Head of caudate nucleus (tissue), 42 donors: ENCODE results near the gene DNAAF8.

Source experiments
- DNase-seq, 42 donors: peaks; one replicate each; pipeline versions ENCODE4 v3.0.0 to v3.0.0-alpha.2; 2020 to 2021; ENCODE audit warnings: mixed read lengths in 7 of 42
- intact Hi-C: fragments of 100-400 bp; cut with DNase I; formaldehyde crosslinking; loops from one replicate; pipeline ENCODE4 v1.15.0; 2022

Gene DNAAF8

DNA sequence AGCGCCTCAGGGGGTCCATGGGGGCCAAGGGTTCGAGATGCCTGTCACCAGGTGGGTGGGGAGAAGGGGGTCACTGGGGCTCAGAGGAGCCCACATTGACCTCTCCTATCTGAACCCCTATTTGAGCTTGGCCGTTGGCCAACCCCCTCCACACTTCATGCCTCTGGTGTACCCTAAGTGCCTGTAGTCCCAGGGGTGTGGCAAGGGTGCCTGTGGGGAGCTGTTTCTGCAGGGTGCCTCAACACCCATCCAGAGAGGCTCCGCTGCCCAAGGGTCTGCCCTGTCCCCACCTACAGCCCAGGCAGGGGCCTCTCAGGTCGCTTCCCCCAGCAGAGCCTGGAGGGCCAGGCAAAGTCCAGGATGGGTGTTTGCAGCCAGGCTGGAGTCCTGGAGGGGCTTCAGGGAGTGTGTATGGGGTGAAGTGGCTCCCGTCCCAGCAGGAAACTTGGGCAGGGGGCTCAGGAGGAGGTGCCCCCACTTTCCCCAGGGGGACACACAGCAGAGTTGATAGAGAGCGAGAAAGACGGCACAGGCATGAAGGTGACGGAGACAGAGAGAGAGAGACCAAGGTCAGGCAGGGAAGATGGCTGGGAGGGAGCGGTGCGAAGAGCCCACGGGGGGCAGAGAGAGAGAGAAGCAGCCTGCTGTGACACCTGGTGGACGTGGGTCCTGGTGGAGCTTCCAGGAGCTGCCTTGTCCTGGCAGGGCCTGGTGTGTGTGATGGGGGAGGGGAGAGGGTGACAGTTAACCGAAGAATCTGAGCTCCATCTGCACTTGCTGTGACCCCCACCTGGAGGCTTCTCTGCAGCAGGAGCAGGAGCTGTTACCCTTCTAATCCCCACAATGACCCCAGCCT lies 53.5 kb downstream of the DNAAF8 start, which contains the start of gene SEPTIN12:
SEPTIN12 (minus strand) TSS at position 719 of the 856 bp plus-strand sequence; CDS start at position 19, 700 bp downstream.
- DNase-seq, result no peak
- intact Hi-C loops, result no loop called here

DNA sequence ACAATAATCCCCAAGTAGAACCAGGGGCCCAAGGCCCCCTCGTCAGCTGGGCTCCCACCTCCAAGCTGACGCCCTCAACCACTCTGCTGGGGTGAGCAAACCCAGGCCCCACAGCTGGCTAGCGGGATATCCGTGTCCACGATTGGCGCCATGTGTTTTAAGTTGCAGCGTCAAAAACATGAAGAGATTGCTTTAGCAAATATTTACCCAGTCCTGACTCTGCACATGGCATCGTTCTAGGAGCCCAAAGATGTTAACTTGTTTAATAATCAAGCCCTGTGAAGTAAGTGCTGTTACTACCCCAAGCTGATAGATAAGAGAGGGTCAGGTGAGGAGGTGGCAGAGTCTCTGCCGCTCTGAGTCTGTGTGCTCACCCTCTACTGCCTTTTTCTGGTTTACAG lies 54.2 kb downstream of the DNAAF8 start:
- intact Hi-C loops, result no loop called here
- no peak for DNase-seq

DNA sequence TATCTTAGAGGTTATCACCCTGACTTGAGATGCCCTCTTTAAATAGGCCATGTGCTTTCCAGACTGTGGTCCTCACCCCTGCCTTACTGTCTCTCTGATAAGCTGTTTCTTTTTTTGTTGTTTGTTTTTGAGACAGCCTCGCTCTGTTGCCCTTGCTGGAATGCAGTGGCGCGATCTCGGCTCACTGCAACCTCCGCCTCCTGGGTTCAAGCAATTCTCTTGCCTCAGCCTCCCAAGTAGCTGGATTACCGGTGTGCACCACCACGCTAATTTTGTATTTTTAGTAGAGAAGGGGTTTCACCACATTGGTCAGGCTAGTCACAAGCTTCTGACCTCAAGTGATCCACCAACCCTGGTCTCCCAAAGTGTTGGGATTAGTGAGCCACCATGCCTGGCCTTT lies 54.6 kb downstream of the DNAAF8 start:
- no peak for DNase-seq
- intact Hi-C loops, result no loop called here

DNA sequence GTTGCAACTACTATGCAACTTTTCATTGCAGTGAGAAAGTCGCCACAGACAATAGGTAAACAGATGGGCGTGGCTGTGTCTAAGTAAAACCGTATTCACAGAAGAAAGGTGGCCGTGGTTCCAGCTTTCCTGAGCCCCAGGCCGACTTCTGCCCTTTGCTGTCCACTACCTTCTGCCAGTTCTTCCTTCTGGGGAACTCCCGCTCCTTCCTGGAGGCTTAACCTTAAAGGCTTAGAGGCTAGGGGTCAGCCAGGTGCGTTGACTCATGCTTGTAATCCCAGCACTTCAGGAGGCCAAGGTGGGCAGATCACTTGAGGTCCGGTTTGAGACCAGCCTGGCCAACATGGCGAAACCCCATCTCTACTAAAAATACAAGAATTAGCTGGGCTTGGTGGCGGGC lies 55.9 kb downstream of the DNAAF8 start:
- intact Hi-C loops, result no loop called here
- no peak for DNase-seq

DNA sequence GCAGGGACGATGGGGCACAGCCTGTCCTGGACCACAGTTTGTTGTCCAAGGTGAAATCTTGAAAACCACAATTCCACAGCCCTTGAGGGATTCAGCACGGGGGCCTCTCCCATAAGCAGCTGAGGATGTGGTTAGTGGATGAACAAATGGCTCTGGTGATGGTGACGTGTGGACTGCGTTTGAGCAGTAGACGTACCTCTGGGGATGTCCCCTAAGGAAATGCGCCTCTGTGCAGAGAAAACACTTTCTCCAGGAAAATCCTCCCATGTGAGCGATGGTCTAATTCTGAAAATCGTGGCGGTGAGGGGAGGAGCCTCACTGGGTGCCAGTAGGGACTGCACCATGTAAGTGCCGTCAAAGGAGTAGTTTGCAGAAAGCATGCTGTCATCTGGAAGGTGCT lies 56.5 kb downstream of the DNAAF8 start:
- DNase-seq, result no peak
- intact Hi-C loops, result no loop called here

DNA sequence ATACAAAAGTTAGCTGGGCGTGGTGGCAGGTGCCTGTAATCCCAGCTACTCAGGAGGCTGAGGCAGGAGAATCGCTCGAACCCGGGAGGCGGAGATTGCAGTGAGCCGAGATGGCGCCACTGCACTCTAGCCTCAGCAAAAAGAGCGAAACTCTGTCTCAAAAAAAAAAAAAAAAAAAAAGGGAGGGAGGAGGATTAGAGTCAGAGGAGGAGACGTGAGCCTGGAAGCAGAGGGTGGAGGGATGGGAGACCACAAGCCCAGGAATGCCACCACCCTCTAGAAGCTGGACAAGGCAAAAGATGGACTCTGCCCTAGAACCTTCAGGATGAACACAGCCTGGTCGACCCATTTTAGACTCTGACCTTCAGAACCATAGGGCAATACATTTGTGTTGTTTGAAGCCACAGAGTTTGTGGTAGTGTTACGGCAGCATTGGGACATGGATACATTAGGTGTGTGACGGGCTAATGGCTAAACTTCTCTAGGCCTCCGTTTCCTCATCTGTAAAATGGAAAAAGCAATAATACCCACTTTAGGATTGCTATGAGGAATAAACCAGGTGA lies 58.7 kb downstream of the DNAAF8 start:
- intact Hi-C loops, result no loop called here
- DNase-seq, result no peak

DNA sequence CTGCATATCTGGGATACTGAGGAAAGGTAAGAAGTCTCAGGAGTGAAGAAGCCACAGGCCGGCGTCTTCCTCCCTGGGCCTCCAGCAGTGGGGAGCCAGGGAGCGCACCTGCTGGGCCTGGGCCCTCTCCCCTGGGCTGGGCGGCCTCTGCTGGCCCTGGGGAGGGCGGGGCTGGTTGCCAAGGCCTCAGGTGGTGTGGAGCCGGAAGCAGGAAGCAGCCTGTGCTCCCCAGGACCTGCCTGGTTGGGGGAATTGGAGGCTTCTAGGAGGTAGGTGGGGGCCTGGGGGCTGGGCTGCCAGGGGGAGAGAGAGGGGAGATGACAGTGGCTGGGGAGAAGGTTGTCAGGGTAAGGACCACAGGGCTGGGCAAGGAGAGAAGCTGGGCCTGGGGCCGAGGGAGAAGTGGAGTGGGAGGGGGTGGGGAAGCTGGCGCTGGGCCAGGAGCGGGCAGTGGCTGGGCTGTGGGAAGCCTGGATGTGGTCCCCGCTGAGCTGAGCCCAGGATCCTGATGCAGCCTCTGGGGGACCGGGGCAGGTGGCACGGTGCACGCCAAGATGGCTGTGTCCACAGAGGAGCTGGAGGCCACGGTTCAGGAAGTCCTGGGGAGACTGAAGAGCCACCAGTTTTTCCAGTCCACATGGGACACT lies 61.0 kb downstream of the DNAAF8 start, which contains the start of gene SMIM22:
SMIM22 (plus strand) TSS at position 189 of the 647 bp plus-strand sequence; CDS start at position 555, 366 bp downstream.
- DNase-seq, result peak in 5 of 42 donors; percentile 14 to 48 (median 32)
- intact Hi-C loops, result no loop called here

DNA sequence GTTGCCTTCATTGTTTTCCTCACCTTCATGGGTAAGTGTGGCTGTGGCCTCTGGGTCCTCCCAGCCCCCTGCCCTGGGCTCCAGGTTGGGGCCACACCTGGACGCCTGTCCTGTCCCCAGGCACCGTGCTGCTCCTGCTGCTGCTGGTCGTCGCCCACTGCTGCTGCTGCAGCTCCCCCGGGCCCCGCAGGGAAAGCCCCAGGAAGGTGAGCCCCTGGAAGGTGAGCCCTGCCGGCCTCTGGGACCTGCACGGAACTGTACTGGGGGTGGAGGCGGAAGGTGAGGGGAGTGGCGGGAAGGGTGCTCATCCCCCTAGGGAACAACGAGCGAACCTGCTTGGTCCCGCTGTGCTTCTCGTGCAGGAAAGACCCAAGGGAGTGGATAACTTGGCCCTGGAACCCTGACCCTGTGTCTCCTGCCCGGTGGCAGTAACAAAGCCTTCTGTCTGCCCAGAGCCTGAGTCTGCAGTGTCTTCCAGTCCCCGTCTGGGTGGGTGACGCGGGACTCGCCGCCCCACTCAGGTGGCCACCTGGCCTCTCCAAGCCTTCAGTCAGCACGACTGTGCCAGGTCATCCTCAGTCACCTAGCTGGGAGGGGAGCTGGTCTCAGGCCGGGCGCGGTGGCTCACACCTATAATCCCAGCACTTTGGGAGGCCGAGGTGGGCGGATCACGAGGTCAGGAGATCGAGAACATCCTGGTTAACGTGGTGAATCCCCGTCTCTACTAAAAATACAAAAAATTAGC lies 61.7 kb downstream of the DNAAF8 start:
- intact Hi-C loops, result no loop called here
- no peak for DNase-seq

DNA sequence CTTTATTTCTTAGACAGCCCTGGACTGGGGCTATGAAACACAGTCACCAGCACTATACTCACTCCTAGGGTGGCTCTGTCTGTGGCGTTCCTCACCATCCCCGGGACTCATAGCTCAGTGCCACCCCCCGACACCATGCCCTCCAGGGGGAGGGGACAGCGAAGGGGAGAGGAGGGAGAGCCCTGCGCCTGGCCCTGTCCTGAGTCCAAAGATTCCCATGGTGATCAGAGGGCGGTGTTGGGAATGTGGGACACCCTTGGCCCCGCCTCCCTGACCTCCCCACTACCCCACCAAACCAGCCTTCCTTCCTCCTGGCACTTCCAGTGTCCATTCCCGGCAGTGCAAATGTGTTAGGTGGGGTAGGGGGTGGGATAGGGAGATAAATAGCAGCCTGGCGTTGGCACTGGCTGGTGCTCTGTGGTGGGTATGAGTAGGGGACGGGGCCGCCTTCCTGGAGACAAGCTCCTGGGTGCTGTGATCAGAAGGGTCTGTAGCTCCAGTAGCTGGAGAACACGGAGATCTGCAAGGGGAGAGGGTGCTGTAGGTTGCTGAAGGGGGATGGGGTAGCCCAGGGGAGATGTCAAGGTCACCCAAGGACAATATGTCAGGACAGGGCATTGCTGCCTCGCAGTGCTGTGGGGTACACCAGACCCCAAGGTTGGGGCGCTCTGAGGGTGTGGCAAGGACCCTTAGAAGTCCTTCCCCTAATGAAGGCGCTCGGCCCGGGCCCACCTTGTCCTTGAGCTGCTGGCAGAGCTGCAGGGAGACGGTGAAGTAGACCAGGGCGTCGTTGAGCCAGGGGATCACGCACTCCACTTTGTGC lies 62.9 kb downstream of the DNAAF8 start:
- intact Hi-C loops, result no loop called here
- no peak for DNase-seq

DNA sequence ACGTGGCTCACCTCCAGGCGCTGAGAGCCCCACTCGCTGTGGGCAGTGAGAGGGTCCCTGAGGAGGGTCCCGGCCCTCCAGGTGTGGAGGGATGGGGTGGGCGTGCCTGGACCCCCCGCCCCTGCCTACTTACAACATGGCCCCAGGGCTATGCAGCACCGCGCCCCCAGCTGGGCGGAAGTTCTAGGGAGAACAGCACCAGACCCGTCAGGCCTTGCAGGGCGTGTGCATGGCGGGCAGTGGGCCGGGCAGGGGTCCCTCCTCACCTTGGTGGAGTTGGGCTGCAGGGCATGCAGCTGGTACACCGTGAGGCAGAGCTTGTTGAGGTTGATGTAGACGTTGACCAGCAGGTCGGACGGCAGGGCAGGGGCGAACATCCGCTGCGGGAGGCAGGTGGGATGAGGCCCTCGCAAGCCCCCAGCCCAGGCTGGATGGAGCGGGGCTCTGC lies 63.5 kb downstream of the DNAAF8 start:
- intact Hi-C loops, result no loop called here

DNA sequence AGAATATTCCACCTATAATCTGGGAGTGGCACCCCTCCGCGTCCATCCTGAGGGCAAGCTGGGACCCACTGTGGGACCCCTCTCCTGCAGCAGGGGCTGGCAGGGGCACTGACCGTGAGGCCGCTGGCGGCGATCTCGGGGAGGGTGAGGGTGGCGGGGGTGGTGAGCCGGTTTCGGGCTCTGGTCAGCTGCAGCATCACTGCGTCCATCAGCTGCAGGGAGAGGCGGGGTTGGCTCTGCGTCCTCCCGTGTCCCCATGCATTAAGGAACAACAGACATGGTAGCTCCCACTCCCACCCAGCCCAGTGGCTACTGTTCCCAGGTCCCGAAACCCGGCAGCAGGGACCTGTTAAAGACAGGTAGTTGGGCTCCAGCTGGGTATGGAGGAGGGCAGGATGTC lies 64.1 kb downstream of the DNAAF8 start:
- intact Hi-C loops, result no loop called here
- DNase-seq, result no peak

More for the DNA sequence above, 63.5 kb downstream of the DNAAF8 start:
- no peak for DNase-seq
